HG03521 (cell line): ENCODE results near the gene PBX1.

ENCODE experiments used
- ATAC-seq: cut with Tn5 transposase; IDR thresholded peaks from one replicate; pipeline ENCODE4 v1.9.1; 2021; ENCODE audit warnings: mild to moderate bottlenecking, moderate library complexity; ENCODE audit not compliant: unreplicated experiment

PBX1 gene

DNA sequence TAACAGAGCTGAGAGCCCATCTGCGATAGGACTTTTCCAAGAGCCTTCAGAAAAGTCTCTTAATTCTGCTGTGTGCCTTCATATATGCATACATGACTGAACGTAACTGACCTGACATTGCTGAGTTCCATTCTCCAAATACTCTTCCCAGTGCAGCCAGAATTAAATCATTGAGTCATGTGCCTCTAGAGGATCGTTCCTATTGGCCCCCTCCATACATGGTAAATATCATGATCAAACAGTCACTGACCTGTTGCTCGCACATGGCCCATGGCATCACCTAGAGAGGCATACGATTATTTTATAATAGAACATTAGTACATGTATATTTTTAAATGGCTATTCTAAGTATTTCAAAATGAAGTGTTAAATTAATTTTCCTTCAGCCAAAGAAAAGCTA, 186.8 kb downstream of the PBX1 start:
- no peak for ATAC-seq

DNA sequence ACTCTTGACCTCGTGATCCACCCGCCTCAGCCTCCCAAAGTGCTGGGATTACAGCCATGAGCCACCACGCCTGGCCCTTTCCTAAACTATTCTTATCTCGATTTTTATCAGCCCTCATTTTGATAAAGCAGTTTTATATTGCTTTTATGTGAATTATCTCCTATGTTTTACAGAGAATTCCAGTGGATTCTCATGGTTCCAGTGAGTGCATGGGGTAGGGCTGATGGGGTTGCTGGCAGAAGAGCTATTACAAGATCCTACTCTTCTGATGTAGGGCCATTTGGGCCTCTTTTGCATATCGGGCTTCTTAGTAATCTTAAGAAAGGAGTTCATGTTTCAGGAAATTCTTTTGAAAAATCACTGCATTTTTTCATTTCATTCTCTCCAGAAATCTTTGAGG, 187.6 kb downstream of the PBX1 start:
- ATAC-seq = no peak

DNA sequence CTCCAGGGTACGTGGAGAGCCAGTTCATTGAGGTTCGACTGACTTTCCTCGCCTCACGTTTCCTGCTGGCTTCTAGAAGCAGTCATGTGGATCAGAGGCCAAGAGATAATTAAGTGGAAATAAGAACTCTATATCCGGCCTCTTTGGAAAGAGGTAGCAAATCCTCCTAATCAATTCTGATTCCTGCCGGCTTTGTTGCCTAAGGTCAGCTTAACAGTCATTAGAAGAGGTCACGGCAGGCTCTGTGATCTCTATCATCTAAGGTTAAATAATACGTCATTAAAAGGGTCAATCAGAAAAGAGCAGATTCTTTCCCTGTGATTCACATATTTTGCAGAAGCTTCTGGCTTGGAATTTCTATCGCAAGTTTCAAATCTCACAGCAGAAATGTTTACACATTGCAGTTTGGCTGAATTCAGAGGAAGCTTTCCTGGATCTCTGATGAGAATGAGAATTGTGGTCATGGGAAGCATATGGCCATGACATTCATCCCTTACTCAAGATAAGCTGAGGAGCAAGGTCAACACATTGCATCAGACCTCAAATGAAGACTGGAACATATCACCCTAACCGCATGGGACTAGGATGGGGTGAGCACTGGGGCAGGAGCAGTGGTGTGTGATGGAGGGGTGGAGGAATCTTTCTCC, 189.4 kb downstream of the PBX1 start:
- no peak for ATAC-seq

DNA sequence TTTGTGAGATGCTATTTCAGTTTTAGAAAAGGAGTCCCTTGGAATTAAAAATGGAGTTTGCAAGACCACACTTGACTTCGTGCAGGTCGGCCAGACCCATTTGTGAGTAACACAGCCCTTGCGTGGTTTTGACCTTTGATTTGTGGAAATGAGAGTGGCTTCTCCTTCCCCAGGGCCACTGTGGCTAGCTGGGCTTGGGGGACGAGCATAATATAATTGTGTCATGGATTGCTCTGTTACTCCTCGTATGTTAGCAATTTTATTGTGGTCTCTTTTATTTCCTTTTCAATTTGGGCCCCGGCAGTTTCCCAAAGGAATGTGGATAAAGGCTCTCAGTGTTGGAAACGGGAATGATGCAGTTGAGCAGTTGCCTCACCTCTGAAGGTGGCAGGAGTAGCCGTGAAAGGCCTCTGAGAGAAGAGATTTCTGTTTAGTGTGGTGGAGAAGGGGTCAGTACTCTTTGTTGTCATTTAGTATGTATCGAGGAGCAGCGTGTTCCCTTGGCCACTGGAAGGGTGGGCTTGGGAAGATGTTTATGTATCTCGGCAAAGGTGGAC, 194.6 kb downstream of the PBX1 start:
- ATAC-seq = no peak

DNA sequence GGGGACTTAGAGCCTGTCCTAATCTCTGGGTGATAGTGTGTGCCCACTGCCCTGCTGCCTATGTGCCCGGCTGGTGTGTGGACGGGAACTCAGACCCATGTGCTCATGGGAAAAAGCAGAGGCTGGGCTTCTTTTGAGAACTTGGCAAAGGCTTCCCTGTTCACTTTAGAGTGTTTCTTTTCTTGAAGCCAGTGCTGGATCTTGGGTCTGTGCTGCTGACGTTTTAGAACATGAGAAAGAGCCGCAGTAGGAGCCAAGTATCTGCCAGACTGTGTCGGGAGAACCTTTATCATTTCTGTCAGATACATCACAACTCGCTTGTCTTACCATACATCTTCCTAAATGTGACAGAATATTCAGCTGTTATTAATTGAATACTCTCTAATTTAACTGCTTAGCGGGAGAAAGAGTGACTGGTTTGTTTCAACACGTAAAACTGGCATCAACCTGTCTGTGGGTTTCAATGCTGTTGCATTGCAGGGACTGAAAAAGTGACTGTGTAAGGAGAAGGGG, 195.2 kb downstream of the PBX1 start:
- ATAC-seq = no peak

DNA sequence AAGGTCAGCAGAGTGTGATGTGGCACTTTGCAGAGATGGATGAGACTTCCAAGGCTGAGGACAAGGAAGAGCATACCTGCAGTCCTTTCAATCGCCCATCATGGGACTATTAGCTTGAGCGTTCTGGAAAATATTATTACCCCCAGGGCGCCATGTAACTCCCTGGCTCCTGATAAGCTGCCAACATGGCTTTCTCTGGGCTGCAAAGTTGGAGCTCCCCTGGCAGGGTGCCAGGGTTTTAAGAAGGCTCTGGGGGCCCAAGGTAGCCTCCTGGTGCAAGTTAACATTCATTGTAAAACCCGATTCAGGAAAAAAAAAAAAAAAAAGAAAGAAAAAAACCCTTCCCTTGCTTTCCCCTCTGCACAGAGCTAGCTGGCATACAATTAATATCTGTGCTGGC, 196.7 kb downstream of the PBX1 start:
- no peak for ATAC-seq

DNA sequence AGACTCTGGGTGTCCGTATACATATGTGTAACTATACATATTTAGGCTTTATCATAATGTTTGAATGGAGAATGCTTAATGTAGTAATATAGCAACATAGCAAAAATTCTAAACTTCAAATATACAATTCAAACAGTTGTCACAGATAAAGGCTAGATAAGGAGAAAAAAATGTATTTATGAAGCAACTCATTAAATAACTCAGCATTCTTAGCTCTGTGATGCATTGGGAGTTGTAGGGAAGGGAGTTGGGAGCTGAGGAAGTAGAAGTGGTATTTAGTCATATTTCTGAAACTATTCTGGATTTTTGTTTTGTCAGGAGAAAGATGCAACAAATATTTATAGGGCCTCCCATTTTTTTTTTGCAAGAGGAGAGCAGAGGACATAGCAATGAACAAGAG, 197.8 kb downstream of the PBX1 start:
- ATAC-seq = no peak

DNA sequence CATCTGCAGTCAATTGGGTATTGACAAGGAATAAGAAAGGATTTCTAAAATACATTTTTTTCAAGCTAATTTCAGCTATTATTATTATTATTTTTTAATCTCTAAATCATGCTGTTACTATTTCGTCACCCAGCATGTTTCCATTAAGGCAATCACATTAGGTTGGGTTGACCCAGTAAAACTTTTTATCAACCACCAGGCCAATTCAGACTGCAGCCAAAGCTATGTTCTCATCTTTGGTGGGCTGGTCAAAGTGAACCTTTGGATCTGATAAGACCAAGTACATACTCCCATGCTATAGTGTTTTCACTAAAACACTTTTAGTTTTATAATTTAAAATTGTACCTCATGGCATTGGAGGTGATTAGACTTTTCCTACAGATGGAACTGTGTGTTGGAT, 198.6 kb downstream of the PBX1 start:
- ATAC-seq = no peak

DNA sequence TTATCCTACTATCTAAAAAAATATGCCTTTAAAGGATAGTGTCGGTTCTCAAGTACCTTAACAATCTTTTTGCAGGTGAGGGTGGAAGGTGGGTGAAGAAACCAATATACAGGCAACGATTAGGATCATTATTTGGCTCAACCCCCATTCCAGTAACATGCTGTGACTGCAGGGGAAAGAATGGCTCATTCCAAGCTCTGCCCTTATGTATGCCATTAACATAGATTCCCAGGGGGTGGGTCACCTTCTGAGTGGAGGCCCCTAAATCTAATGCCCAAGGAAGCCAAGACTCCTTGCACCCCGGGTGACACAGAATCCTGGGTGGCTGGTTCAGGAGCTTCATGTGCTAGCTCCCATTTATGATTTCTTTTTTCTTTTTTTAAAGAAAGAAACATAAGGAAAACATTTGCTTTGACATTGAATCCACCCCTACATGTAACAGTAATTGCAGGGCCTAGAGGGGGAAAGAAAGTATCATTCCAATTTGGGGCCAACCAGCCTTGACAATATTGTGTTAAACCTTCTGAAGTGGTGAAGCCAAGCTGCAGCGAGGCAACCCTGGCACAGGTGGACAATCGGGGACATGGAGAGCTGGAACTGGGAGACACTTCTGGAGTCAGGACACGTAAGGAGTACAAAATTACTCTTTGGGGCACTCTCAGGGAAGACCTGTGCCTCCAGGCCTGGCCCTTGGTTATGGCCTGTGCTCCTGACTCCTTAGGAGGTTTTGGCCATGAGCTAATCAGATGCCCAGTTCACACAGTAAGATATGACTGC, 200.3 kb downstream of the PBX1 start:
- no peak for ATAC-seq

DNA sequence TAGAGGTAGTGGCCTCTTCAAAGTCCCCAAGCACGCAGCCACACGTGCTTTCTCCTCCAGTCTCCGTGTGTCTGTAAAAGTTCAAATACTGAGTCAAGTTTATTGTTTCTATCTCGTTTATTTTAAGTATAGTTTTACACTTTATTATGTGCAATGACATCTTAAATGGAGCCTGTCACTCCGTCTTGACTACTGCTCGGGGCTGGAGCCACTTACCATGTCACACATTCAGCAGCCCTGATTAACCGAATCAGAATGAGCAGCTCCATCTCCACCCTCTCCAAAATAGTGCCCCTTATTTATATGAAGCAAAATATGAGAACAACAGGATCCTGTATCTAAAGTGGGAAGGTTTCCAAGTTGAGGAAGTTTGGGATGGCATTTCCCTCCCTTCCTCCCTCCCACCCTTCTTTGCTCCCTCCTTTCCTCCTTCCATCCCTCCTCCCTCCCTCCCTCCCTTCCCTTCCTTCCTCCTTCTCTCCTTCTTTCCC, 201.0 kb downstream of the PBX1 start:
- no peak for ATAC-seq

DNA sequence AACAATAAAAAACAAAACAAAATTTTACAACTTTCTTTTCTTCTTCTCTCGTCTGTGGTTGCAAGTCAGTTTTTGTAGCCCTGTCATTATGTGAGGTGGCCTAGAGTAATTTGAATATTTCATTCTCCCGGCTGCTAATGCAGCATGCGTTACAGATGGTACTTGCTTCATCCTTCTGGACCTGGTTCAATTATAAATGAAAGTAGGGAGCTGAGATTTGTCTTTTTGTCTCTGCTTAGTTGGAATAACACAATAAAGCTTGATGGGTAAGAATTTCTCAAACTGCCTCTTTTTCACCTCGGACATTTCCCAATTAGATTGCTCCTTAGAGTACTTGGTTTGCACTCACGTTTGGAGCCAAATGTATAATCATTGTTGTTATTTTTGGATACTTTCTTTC, 201.6 kb downstream of the PBX1 start:
- no peak for ATAC-seq

DNA sequence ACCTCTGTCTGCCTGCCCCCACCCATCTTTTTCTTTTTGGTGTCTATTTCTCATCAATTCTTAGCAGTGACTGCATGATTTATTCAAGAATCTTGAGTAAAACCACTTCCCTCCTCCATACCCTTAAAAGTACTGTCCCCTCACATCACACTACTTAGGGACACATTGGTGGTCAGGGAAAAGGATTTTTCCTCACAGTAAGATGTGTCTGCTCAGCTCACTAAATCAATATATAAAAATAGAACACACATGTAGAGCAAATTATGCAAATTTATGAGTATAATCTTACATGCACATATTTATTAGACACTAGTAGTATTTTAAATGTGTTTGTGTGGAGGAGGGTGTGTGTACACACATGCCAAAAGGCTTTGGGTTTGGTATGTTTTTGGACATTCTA, 202.0 kb downstream of the PBX1 start:
- ATAC-seq = no peak

DNA sequence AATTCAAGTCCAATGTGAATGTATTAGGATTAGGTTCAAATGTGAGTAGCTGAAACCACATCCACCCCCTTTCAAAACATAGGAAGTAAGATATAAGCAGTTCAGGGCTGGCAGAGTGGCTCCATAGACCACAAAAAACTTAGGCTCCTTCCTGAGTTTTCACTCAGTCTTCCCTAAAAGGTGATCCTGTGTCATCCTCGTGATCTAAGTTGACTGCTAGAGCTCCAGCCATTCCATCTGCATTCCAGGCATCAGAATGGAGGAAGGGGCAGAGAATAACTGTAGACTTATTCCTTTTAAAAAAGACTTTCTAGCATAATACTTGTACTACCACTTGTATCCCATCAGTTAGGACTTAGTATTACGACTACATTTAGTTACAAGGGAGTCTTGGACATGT, 204.1 kb downstream of the PBX1 start:
- ATAC-seq = no peak

DNA sequence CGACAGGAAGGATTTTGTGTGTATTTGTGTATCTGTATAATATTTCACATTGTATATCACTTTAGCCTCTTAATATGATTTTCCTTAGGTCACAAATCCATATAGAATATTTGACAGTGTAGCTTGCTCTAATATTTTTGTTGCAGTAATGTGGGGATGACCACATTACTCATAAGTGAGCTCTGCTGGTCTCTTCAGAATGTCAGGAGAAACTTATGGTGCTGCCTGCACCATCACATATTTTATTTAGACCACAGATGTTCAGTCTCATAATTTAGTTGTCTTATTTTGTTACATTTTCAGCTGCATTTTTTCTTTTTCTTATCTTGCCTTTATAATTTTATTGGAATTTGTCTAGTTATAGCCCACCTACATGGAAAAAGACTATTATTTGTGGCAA, 205.3 kb downstream of the PBX1 start:
- ATAC-seq = no peak

DNA sequence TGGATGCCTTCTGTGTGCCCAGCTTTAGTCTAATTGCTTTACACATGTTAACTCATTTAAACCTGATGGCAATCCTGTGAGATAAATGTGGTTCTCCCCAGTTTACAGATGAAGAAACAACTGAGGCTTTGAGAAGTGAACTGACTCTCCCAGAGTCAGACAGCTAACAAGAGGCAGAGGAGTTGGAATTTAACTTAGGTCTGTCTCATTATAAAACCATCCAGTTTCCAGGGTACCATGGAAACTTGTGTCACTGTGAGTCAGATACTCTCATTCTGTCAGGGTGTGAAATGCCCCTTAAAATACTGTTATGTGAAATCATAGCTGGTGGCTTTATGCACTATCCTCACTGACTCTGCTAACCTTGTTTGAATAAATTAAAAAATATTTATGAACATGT, 206.6 kb downstream of the PBX1 start:
- ATAC-seq = no peak

DNA sequence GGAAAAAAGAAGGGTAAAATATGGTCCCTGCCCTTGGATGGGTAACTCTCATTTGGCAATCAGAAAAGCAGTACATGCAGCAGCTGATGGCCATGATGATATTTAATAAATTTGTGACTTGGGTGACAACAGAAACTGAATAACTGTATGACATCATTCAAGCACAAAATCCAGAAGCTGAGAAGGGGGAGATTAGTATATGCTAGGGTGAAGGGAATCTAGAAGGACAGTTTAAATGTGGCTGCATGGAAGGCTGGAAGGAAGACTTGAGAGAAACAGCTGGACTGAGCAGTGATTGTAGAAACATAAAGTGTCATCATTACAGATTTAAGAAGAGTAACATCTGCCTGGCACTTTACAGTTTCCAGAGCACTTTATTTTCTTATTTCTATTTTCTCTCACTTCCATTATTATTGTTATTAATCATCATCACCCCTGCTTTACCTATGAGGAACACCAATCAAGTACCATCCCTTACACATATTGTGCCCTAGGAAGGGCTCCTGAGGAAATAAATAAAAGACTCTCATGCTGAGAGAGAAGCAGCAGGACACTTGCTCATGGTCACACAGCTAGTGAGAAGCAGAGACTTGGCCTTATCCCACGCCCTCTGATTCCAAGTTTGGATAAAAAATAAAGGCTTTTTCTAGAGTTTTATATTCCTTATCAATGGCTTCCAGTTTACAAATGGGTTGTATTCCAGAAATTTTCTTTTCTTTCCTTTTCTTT, 207.2 kb downstream of the PBX1 start:
- ATAC-seq = no peak

DNA sequence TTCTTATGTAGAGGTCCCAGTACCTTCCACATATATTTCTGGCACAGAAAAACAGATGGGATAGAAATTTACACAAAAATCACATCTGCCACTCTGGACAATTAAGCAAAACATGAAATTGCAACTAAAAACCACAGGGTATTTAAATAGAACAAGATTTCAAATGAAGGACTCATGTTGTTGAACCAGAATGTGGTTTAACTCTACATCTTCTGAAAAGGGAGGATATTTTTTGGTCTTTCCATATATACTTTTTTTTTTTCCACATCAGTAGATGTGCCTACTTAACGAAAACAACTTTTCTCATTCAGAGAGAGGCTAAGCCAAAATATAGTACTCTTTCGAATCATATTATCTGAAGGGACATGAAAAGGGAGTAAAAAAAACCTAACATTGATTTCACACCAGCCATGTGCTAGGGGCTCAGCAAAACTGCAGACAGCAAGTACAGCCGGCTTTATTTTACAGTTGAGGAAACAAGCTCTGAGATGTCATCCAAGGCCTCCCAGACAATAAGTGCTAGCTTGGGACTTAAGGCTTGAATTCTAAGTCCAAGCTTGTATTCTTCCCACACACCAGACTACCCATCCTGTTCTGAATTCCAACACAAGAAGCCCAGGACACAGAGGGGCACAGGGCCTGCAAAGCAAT, 208.9 kb downstream of the PBX1 start:
- ATAC-seq = no peak

DNA sequence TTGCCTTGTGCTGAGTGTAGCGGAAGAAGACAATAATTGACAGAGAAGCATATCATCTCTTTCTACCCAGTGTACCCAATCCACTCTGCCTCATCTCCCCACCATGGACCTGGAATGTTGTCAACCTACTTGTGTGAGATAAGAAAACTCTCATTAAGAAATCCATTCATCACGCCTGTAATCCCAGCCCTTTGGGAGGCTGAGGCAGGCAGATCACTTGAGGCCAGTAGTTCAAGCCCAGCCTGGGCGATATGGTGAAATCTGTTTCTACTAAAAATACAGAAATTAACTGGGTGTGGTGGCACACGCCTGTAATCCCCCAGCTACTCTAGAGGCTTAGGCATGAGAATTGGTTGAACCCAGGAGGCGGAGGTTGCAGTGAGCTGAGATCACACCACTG, 209.6 kb downstream of the PBX1 start:
- no peak for ATAC-seq

DNA sequence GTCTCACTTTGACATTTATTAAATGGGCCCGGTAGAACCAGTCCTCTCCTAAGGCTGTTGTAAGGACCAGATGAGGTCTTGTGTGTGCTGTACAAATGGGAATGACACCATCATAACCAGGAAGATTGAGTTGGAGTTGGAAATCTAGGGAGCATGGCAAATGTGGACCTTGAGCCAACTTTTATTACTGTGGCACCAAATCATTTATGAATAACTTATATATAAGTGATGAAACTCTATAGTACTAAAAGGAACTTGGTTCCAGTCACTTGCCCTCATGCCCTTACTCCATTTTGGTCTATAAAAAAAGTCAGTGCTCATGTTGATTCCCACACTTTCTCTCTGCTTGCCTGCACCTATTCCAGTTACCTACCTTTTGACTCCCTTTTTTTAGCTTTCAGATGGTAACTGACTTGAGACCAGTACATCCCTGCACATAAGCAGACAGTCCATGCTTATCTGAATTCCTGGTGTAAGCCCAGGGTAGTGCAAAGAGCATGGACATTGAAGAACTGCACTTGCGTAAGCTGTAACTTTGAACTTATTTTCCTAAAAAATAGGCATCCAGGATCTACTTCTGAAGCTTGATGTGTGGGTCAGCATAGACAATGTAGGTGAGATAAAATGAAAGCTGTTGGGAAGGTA, 210.6 kb downstream of the PBX1 start:
- ATAC-seq = no peak

DNA sequence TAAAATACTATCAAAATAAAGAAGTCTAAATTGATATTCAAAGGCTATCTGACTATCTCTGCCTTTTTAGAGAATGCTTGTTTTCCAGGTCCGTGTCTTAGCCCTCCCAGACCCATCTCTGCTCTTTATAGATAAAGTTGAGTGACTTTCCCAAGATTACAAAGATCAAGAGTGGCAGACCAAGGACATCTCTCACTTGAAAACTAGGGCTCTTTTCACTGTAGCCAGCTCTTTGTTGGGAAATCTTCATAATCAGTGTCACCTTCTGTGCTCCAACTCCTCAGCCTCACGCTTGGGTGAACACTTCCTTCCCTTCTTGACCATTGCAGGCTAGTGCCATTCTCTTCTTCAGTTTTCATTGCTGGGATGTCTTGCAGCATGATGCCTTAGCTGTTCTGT, 211.1 kb downstream of the PBX1 start:
- ATAC-seq = no peak
